CD8-positive, alpha-beta memory T cell (primary cell): ENCODE results near the gene GARS1. TPM values are rescaled to one million over a fixed set of nuclear protein-coding genes. Genes with fewer than 3 reads are reported as not detected.
"Not testable (repeated sequence)": the region's sequence is repeated elsewhere in the genome, so short reads cannot be mapped to it uniquely, and the experiment has no call there.

Experiments used
- CTCF ChIA-PET: fragments of 350-600 bp; sonication (Branson Sonifier 250); formaldehyde crosslinking; loops from one replicate; lab custom pipeline; 2021; ENCODE audit warnings: antibody characterized with exemption; lab: Charles Lee
- POLR2A ChIA-PET: fragments of 350-600 bp; sonication (Branson Sonifier 250); formaldehyde crosslinking; loops from one replicate; lab custom pipeline; 2021; ENCODE audit warnings: antibody characterized with exemption; lab: Charles Lee
- DNase-seq, 5 donors: peaks; one replicate each; pipeline versions ENCODE4 v3.0.0 to v3.0.0-alpha.2; 2020 to 2022; ENCODE audit warnings: mixed read lengths in 1 of 5
- H3K27ac ChIP-seq: one replicate; pipeline ENCODE4 v1.7.0; 2013; ENCODE audit warnings: low read depth, mild to moderate bottlenecking, low read length, moderate library complexity
- H3K27me3 ChIP-seq: 2 replicates; pipeline ENCODE4 v1.7.0; 2013; ENCODE audit warnings: low read length, mild to moderate bottlenecking; ENCODE audit not compliant: insufficient read depth, poor library complexity, severe bottlenecking
- H3K36me3 ChIP-seq: 2 replicates; pipeline ENCODE4 v1.7.0; 2013; ENCODE audit warnings: mild to moderate bottlenecking, low read length, moderate library complexity; ENCODE audit not compliant: insufficient read depth
- H3K4me1 ChIP-seq: 2 replicates; pipeline ENCODE4 v1.7.0; 2013; ENCODE audit warnings: mild to moderate bottlenecking, low read length, moderate library complexity; ENCODE audit not compliant: insufficient read depth
- H3K4me3 ChIP-seq: 2 replicates; pipeline ENCODE4 v1.7.0; 2013; ENCODE audit warnings: mild to moderate bottlenecking, low read length
- H3K9me3 ChIP-seq: 2 replicates; pipeline ENCODE4 v1.7.0; 2013; ENCODE audit warnings: mild to moderate bottlenecking, low read length
- H3K27ac Mint-ChIP-seq, 8 donors: one replicate each; pipeline ENCODE4 v1.8.0; 2020 to 2021; ENCODE audit warnings: mixed read lengths in 8 of 8, mild to moderate bottlenecking in 6 of 8, inconsistent platforms in 3 of 8, moderate library complexity in 3 of 8
- H3K27me3 Mint-ChIP-seq, 2 donors: one replicate each; pipeline ENCODE4 v1.8.0; 2020 to 2021; ENCODE audit warnings: mixed read lengths in 2 of 2, mild to moderate bottlenecking in 1 of 2, moderate library complexity in 1 of 2
- H3K36me3 Mint-ChIP-seq, 3 donors: one replicate each; pipeline ENCODE4 v1.8.0; 2020 to 2021; ENCODE audit warnings: mixed read lengths in 3 of 3, inconsistent platforms in 1 of 3, mild to moderate bottlenecking in 1 of 3
- H3K4me1 Mint-ChIP-seq, 3 donors: one replicate each; pipeline ENCODE4 v1.8.0; 2020 to 2021; ENCODE audit warnings: mixed read lengths in 3 of 3, inconsistent platforms in 1 of 3, mild to moderate bottlenecking in 1 of 3
- H3K4me3 Mint-ChIP-seq, 7 donors: one replicate each; pipeline ENCODE4 v1.8.0; 2020 to 2021; ENCODE audit warnings: mixed read lengths in 7 of 7, mild to moderate bottlenecking in 6 of 7, moderate library complexity in 4 of 7, inconsistent platforms in 2 of 7
- H3K9me3 Mint-ChIP-seq, 5 donors: one replicate each; pipeline ENCODE4 v1.8.0; 2020 to 2022; ENCODE audit warnings: mixed read lengths in 5 of 5, mild to moderate bottlenecking in 3 of 5, moderate library complexity in 2 of 5, inconsistent platforms in 1 of 5
- polyA plus RNA-seq: library from polyadenylated mRNA; unstranded; fragments of 300-500 nt; fragmentation: Illumina TruSeq; gene quantifications from one replicate; pipeline ENCODE4 v1.2.3, GENCODE V29; 2021
- total RNA-seq, 2 experiments: library from RNA; stranded (reverse); gene quantifications; one replicate each; pipeline ENCODE4 v1.2.3, GENCODE V29; 2021

GARS1 gene
- total and polyA plus RNA-seq, 3 experiments from 2014 or later = 92.0 to 329 (median 311) TPM

GRCh38 chr7:30562909-30563308 is 31.8 kb upstream of the GARS1 start:
- POLR2A ChIA-PET = no interaction called here
- peaks cover 0 to 2% (median 0%) of the 10 kb centered on the region in 3 donors for H3K4me1 Mint-ChIP-seq
- no peak for DNase-seq
- no peaks in the 10 kb centered on the region for H3K9me3 ChIP-seq
- H3K4me1 ChIP-seq = no peaks in the 10 kb centered on the region
- H3K36me3 Mint-ChIP-seq = peaks cover 0 to 67% (median 17%) of the 10 kb centered on the region in 3 donors
- no peak overlapping the region for H3K27ac ChIP-seq
- no peak overlapping the region for H3K4me3 Mint-ChIP-seq
- CTCF ChIA-PET = interaction anchor here (1.2 to 4.5 kb wide), 5 partner anchors 12 to 288 kb away, joined by 3 to 33 read pairs (median 17); no protein-coding TSS in a partner anchor
- H3K27me3 Mint-ChIP-seq = no peaks in the 10 kb centered on the region
- H3K27ac Mint-ChIP-seq = no peak overlapping the region
- H3K27me3 ChIP-seq = no peaks in the 10 kb centered on the region
- peaks cover 17% of the 10 kb centered on the region for H3K36me3 ChIP-seq
- H3K9me3 Mint-ChIP-seq = no peaks in the 10 kb centered on the region
- H3K4me3 ChIP-seq = no peak overlapping the region

- POLR2A ChIA-PET = no interaction called here
- H3K4me1 Mint-ChIP-seq = peaks cover 0 to 2% (median 0%) of the 10 kb centered on the region in 3 donors
- H3K4me3 ChIP-seq = no peak overlapping the region
- no peak overlapping the region for H3K27ac ChIP-seq
- H3K4me1 ChIP-seq = no peaks in the 10 kb centered on the region
- no peaks in the 10 kb centered on the region for H3K27me3 Mint-ChIP-seq
- CTCF ChIA-PET = interaction anchor here (0.6 to 4.5 kb wide), 20 partner anchors 7 to 815 kb away, joined by 3 to 33 read pairs (median 4); no protein-coding TSS in a partner anchor
- H3K9me3 ChIP-seq = no peaks in the 10 kb centered on the region
- H3K4me3 Mint-ChIP-seq = no peak overlapping the region
- H3K36me3 Mint-ChIP-seq = peaks cover 0 to 72% (median 22%) of the 10 kb centered on the region in 3 donors
- H3K9me3 Mint-ChIP-seq = no peaks in the 10 kb centered on the region
- DNase-seq = no peak
- no peaks in the 10 kb centered on the region for H3K27me3 ChIP-seq
- H3K36me3 ChIP-seq = peaks cover 17% of the 10 kb centered on the region
- no peak overlapping the region for H3K27ac Mint-ChIP-seq
These were observed 31.2 kb upstream of the GARS1 start for GRCh38 chr7:30563326-30563942.

GRCh38 chr7:30564243-30564892 is 30.3 kb upstream of the GARS1 start:
- H3K4me1 ChIP-seq = no peaks in the 10 kb centered on the region
- peaks cover 17% of the 10 kb centered on the region for H3K36me3 ChIP-seq
- H3K9me3 ChIP-seq = no peaks in the 10 kb centered on the region
- Mint-ChIP-seq H3K27ac (peak overlapping the region in 2 of 8 donors; percentile 2 to 53), H3K27me3 (no peaks in the 10 kb centered on the region), H3K9me3 (no peaks in the 10 kb centered on the region), H3K4me3 (no peak overlapping the region), H3K4me1 (peaks cover 0 to 2% (median 0%) of the 10 kb centered on the region in 3 donors), H3K36me3 (peaks cover 0 to 82% (median 22%) of the 10 kb centered on the region in 3 donors)
- peak; percentile 52 to 78 (median 62) for DNase-seq
- H3K27me3 ChIP-seq = no peaks in the 10 kb centered on the region
- H3K4me3 ChIP-seq = no peak overlapping the region
- CTCF ChIA-PET = interaction anchor here (0.6 to 4.5 kb wide), 27 partner anchors 8 to 816 kb away, joined by 3 to 33 read pairs (median 4); no protein-coding TSS in a partner anchor
- POLR2A ChIA-PET = no interaction called here
- no peak overlapping the region for H3K27ac ChIP-seq

DNA sequence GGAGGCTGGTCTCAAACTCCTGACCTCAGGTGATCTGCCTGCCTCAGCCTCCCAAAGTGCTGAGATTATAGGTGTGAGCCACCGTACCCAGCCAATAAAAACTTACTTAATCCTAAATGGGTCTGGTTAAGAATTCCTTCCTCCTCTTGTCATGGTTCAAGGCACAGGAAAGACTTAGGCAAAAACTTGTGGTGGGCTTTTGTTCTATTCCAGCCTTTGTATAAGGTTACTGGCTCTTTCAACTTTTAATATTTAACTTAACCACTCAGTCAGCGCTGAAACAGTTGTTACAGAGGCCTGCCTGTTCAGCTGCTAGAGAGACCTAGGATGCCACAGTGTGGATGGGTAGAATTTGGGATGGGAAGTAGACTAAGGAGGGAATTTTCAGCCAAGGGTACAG is 28.1 kb upstream of the GARS1 start:
- Histone ChIP-seq H3K4me1 (no peaks in the 10 kb centered on the region), H3K9me3 (no peaks in the 10 kb centered on the region), H3K36me3 (peaks cover 13% of the 10 kb centered on the region), H3K27ac (no peak overlapping the region), H3K27me3 (no peaks in the 10 kb centered on the region), H3K4me3 (no peak overlapping the region)
- peak overlapping the region in 2 of 8 donors; percentile 16 to 65 for H3K27ac Mint-ChIP-seq
- ChIA-PET CTCF (no interaction called here), POLR2A (no interaction called here)
- DNase-seq = no peak
- peaks cover 0 to 3% (median 0%) of the 10 kb centered on the region in 5 donors for H3K9me3 Mint-ChIP-seq
- H3K36me3 Mint-ChIP-seq = peaks cover 7 to 85% (median 24%) of the 10 kb centered on the region in 3 donors
- no peaks in the 10 kb centered on the region for H3K27me3 Mint-ChIP-seq
- no peak overlapping the region for H3K4me3 Mint-ChIP-seq
- H3K4me1 Mint-ChIP-seq = peaks cover 0 to 2% (median 0%) of the 10 kb centered on the region in 3 donors

DNA sequence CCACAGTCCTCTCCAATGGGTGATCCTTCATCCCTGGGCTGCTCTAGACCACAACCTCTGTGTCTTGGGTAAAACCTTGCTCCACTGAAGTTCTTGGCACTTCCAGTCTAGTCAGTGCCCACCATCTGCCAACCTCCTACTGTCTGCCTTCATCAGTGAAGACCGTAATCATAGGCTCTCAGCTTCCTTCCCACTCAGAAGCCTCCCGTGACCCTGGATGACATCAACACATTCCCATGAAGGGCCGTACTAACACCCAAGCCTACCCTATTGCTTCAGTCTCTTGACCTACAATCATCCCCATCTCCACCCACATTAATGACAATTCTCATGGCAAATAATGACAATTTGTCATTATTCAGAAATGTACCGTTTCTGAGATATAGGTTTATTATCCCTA is 27.6 kb upstream of the GARS1 start:
- CTCF ChIA-PET = no interaction called here

GRCh38 chr7:30570238-30570637 is 24.4 kb upstream of the GARS1 start:
- H3K4me3 ChIP-seq, DNase-seq, POLR2A ChIA-PET, H3K27ac ChIP-seq, H3K4me1 ChIP-seq, H3K9me3 ChIP-seq, H3K27ac Mint-ChIP-seq, H3K4me3 Mint-ChIP-seq, H3K4me1 Mint-ChIP-seq, H3K27me3 ChIP-seq, H3K9me3 Mint-ChIP-seq, H3K27me3 Mint-ChIP-seq: not testable (repeated sequence)
- CTCF ChIA-PET = interaction anchor here (1.2 to 1.3 kb wide), 2 partner anchors 13 to 170 kb away, joined by 3 read pairs; no protein-coding TSS in a partner anchor
- H3K36me3 Mint-ChIP-seq = peaks cover 7 to 79% (median 22%) of the 10 kb centered on the region in 3 donors
- H3K36me3 ChIP-seq = peaks cover 12% of the 10 kb centered on the region

More for the DNA sequence above, 27.6 kb upstream of the GARS1 start:
- Mint-ChIP-seq H3K4me1 (peaks cover 0 to 3% (median 0%) of the 10 kb centered on the region in 3 donors), H3K9me3 (peaks cover 0 to 3% (median 0%) of the 10 kb centered on the region in 5 donors), H3K27ac (peak overlapping the region in 4 of 8 donors; percentile 47 to 72 (median 58)), H3K4me3 (no peak overlapping the region), H3K36me3 (peaks cover 7 to 81% (median 23%) of the 10 kb centered on the region in 3 donors), H3K27me3 (no peaks in the 10 kb centered on the region)
- Histone ChIP-seq H3K9me3 (no peaks in the 10 kb centered on the region), H3K4me3 (no peak overlapping the region), H3K4me1 (no peaks in the 10 kb centered on the region), H3K27me3 (no peaks in the 10 kb centered on the region), H3K36me3 (peaks cover 13% of the 10 kb centered on the region), H3K27ac (no peak overlapping the region)
- DNase-seq = no peak
- POLR2A ChIA-PET = no interaction called here

DNA sequence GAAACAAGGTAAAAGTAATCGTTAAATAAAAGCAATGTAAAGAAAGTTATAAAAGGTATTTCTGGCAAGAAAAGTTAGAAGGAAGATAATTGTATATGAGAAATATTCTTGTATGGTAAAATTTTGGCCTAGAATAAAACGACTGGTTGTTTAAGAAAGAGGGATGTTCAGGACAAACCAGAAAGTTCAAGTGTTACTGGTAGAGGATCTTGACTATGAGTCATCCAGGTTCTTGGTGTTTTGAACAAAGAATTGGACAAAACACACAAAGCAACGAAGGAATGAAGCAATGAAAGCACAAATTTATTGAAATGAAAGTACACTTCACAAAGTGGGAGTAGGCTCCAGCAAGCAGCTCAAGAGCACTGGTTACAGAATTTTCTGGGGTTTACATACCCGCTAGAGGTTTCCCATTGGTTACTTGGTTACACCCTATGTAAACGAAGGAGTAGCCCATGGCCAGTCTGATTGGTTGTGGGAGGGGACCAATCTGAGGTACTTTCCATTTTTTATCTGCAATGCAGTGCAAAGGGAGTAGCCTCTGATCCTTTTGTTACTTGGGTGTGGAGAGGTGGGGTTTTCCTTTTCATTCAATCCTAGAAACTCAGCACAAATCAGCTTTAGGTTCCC is 22.4 kb upstream of the GARS1 start:
- CTCF ChIA-PET = no interaction called here
- H3K27ac Mint-ChIP-seq = peak overlapping the region in 2 of 8 donors; percentile 34 to 61

More for the DNA sequence above, 22.4 kb upstream of the GARS1 start:
- Mint-ChIP-seq H3K4me1 (peaks cover 0 to 3% (median 0%) of the 10 kb centered on the region in 3 donors), H3K9me3 (peaks cover 0 to 3% (median 0%) of the 10 kb centered on the region in 5 donors), H3K36me3 (peaks cover 7 to 71% (median 26%) of the 10 kb centered on the region in 3 donors), H3K4me3 (no peak overlapping the region), H3K27me3 (no peaks in the 10 kb centered on the region)
- Histone ChIP-seq H3K9me3 (no peaks in the 10 kb centered on the region), H3K36me3 (peaks cover 12% of the 10 kb centered on the region), H3K27ac (no peak overlapping the region), H3K4me3 (no peak overlapping the region), H3K27me3 (no peaks in the 10 kb centered on the region), H3K4me1 (no peaks in the 10 kb centered on the region)
- POLR2A ChIA-PET = no interaction called here
- DNase-seq = no peak
